Left lung (tissue), 10 donors: Measurements from ENCODE around the gene EXOC7. TPM values are rescaled to one million over a fixed set of nuclear protein-coding genes. Genes with fewer than 3 reads are reported as not detected.

Experiments
- ATAC-seq: fragments of 200-7000 bp; cut with Tn5 transposase; one replicate; pipeline ENCODE4 v1.9.1; 2020; ENCODE audit warnings: moderate library complexity
- DNase-seq, 4 donors: peaks; one replicate each; pipeline ENCODE4 v3.0.0-alpha.2; 2013 to 2020
- H3K27ac ChIP-seq, 2 donors: fragments of 200-600 bp; sonication (generic) in 1 of 2; one replicate each; pipeline versions ENCODE4 v1.5.0 to v1.8.0; 2020 to 2021
- H3K27me3 ChIP-seq, 2 donors: fragments of 200-600 bp; sonication (generic) in 1 of 2; one replicate each; pipeline versions ENCODE4 v1.5.0 to v1.8.0; 2020 to 2021
- H3K36me3 ChIP-seq, 2 donors: fragments of 200-600 bp; sonication (generic) in 1 of 2; one replicate each; pipeline versions ENCODE4 v1.5.0 to v1.8.0; 2020 to 2021
- H3K4me1 ChIP-seq, 2 donors: fragments of 200-600 bp; one replicate each; pipeline ENCODE4 v1.8.0; 2021
- H3K4me3 ChIP-seq, 2 donors: fragments of 200-600 bp; sonication (generic) in 1 of 2; one replicate each; pipeline versions ENCODE4 v1.5.0 to v1.8.0; 2020 to 2021; ENCODE audit warnings: mild to moderate bottlenecking in 1 of 2
- H3K9me3 ChIP-seq, 2 donors: fragments of 200-600 bp; sonication (generic) in 1 of 2; one replicate each; pipeline versions ENCODE4 v1.5.0 to v1.8.0; 2020 to 2021
- CTCF ChIP-seq, 2 donors: fragments of 200-600 bp; sonication (generic) in 1 of 2; IDR thresholded peaks; one replicate each; pipeline versions ENCODE4 v1.5.0 to v1.8.0; 2021; ENCODE audit warnings: antibody characterized with exemption in 2 of 2
- intact Hi-C, 2 donors: fragments of 100-400 bp; cut with DNase I; formaldehyde crosslinking; loops; one replicate each; pipeline versions ENCODE4 v1.11.2 to v1.14.2; 2022
- polyA plus RNA-seq, 6 donors: library from polyadenylated mRNA; unstranded; fragments of 120-200 nt; gene quantifications; one replicate each; pipeline ENCODE4 v1.2.1, GENCODE V29; 2013; ENCODE audit not compliant: insufficient read length in 6 of 6
- total RNA-seq, 2 donors: library from RNA; stranded (reverse); fragmentation: NEBNext Ultra II Directional; extraction: Animal tissue kit (Norgen Biotek cat#: 25700); gene quantifications; one replicate each; pipeline ENCODE4 v1.2.1, GENCODE V29; 2021
- donor health status: DM: no; HTN: yes; CAD: no.
- donor health status: DM: no; HTN: no; CAD: no.

EXOC7 gene
- total and polyA plus RNA-seq, 8 donors = 114 to 178 (median 162) TPM

DNA sequence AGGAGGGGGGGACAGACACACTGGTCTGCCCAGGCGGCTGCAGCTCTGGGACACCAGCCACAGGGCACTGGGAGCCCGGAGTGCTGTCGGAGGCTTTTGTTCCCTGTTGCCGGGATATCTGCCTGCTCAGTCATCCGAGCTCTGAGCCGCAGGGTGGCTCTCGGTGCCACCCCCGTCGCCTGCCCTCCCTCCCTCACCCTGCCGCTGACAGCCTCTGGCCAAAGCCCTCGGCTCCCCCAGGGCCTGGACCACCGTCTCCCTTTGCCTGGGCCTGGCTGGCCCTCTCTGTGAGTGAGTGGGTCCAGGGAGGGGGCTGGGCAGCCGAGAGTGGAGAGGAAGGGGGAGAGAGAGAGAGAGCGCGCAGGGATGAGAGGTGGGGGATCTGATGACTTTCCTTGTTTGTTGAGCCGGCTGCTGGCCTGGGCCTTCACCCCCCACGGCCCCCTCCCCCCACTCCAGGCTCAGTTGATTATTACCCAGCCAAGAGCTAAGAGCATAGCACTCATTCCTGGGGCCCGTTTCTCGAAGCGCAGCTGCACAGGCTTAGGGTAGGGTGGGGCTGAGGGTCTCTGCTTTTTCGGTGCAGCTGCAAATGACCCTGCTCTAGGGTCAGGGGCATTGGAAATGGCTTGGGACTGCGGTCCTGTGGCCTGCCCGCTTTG is 34.8 kb upstream of the EXOC7 start:
- H3K4me1 ChIP-seq = peaks cover 13 to 31% of the 10 kb centered on the region in 2 donors
- peak overlapping the region in 1 of 2 donors; percentile 39 for H3K27ac ChIP-seq
- H3K4me3 ChIP-seq = peak overlapping the region; percentile 10 to 23
- ATAC-seq (peak; percentile 56), DNase-seq (peak in 2 of 4 donors; percentile 61 to 78)
- no peaks in the 10 kb centered on the region for H3K9me3 ChIP-seq
- H3K27me3 ChIP-seq = peaks cover 26 to 72% of the 10 kb centered on the region in 2 donors
- no peaks in the 10 kb centered on the region for H3K36me3 ChIP-seq
- TF ChIP-seq CTCF (IDR thresholded peaks at IDR 0.05) = no peak
- intact Hi-C loops = no loop called here

DNA sequence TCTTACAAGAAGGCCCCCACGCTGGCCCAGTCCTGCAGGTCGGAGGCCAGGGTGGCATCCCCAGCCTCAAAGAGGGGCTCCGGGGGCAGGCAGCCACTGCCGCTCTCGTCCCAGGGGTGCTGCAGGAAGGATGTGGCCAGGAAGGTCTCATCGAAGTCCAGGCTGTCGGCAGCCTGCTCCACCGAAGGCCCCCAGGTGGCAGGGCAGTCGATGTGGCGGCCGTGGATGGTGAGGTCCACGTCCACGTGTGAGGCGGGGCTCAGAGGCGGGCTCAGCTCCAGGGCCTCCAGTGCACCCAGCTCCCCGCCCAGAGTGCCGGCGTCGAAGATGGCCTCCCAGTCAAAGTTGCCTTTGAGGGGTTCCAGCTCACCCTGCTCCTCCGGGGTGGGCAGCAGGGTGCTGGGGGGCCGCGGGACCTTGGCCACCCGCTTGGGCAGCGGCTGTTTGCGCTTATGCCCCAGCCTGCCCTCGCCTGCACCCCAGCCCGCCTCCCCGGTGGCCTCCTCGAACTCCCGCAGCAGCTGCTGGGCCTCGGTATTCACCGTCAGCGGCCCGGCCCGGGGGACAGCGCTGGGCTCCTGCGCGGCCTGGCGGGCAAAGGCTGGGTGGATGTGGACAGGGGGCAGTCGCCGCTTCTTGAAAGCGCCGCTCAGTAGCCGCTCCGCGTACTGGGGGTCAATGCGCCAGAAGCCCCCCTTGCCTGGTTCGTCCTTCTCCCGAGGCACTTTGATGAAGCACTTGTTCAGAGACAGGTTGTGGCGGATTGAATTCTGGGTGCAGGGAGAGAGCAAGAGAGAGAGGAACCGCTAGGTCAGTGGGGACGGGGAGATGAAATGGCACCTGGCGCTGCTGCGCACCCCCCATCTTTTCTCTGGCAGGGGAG is 34.0 kb upstream of the EXOC7 start:
- H3K4me1 ChIP-seq = peaks cover 13 to 34% of the 10 kb centered on the region in 2 donors
- ATAC-seq (no peak), DNase-seq (peak in 1 of 4 donors; percentile 74)
- H3K27me3 ChIP-seq = peaks cover 29 to 72% of the 10 kb centered on the region in 2 donors
- H3K9me3 ChIP-seq = no peaks in the 10 kb centered on the region
- peak overlapping the region in 1 of 2 donors; percentile 39 for H3K27ac ChIP-seq
- no peaks in the 10 kb centered on the region for H3K36me3 ChIP-seq
- H3K4me3 ChIP-seq = peak overlapping the region in 1 of 2 donors; percentile 23
- intact Hi-C loops = no loop called here
- no peak for TF ChIP-seq CTCF (IDR thresholded peaks at IDR 0.05)

GRCh38 chr17:76137001-76137350 is 33.4 kb upstream of the EXOC7 start:
- H3K27ac ChIP-seq = no peak overlapping the region
- no peaks in the 10 kb centered on the region for H3K9me3 ChIP-seq
- no peak overlapping the region for H3K4me3 ChIP-seq
- peaks cover 13 to 34% of the 10 kb centered on the region in 2 donors for H3K4me1 ChIP-seq
- DNase-seq (no peak), ATAC-seq (no peak)
- intact Hi-C loops = no loop called here
- H3K36me3 ChIP-seq = no peaks in the 10 kb centered on the region
- peaks cover 29 to 69% of the 10 kb centered on the region in 2 donors for H3K27me3 ChIP-seq
- no peak for TF ChIP-seq CTCF (IDR thresholded peaks at IDR 0.05)

DNA sequence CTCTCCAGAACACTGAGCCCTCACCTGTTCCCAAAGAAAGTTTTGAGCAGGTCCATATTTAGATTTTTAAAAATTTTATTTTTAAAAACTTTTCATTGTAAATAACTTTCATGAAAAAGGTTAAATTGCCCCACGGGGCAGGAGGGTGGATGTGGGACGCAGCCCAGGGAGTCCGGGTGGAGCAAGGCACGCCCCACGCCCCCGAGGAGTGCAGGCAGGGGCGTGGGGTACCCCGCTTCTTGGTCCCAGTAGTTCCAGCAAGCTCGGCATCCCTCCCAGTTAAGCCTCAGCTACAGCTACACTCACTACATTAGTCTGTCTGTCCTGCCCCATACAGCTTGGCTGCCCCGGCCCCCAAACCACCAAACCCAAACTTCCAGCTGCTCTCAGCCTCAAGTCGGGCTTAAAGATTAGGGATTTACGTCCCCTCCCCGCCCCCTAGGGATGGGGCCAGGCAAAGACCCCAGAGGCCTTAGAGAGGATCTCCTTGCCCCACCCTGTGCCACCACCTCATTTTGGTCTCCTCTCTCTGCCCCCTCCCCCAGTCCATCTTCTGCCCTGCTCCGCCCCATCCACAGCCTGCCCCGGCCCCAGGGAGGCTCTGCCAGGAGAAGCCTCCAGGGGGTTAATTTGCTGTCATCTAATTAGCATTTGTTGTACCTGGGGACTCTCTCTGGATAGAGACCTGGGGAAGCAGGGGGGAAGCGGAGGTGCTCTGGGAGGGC is 32.9 kb upstream of the EXOC7 start:
- ATAC-seq (no peak), DNase-seq (no peak)
- intact Hi-C loops = no loop called here
- no peak overlapping the region for H3K4me3 ChIP-seq
- H3K9me3 ChIP-seq = no peaks in the 10 kb centered on the region
- TF ChIP-seq CTCF (IDR thresholded peaks at IDR 0.05) = no peak
- peaks cover 29 to 64% of the 10 kb centered on the region in 2 donors for H3K27me3 ChIP-seq
- H3K4me1 ChIP-seq = peaks cover 10 to 29% of the 10 kb centered on the region in 2 donors
- H3K36me3 ChIP-seq = no peaks in the 10 kb centered on the region
- H3K27ac ChIP-seq = no peak overlapping the region
